KBM-7 (cell line): ENCODE data around the gene ALPK3.
A peak's percentile ranks its signal among the peaks of the same experiment; 100 is the strongest.

ENCODE experiments used
- DNase-seq: peaks from one replicate; pipeline ENCODE4 v3.0.0-alpha.2; 2015
- in situ Hi-C: fragments of 300-500 bp; cut with MboI; formaldehyde crosslinking; loops from 2 replicates; pipeline ENCODE4 v1.14.3; 2020; ENCODE audit warnings: low sequenced_read_pairs, low pct_unique_long_range_greater_than_20kb, mixed read lengths

ALPK3 gene

GRCh38 chr15:84883466-84883865 is 66.3 kb downstream of the ALPK3 start:
- in situ Hi-C loops = no loop called here
- no peak for DNase-seq

GRCh38 chr15:84883916-84884781 is 67.0 kb downstream of the ALPK3 start, which contains the start of gene SLC28A1:
Gene SLC28A1 (plus strand): TSS chr15:84884662. CDS start chr15:84887761, 3,099 bp downstream.
- in situ Hi-C loops = no loop called here
- DNase-seq = no peak

- in situ Hi-C loops = no loop called here
- DNase-seq = no peak
These were observed 68.6 kb downstream of the ALPK3 start for GRCh38 chr15:84885801-84886200.

GRCh38 chr15:84886211-84886983 is 69.2 kb downstream of the ALPK3 start:
- no peak for DNase-seq
- in situ Hi-C loops = no loop called here

- in situ Hi-C loops = no loop called here
- DNase-seq = no peak
These were observed 69.8 kb downstream of the ALPK3 start for GRCh38 chr15:84886984-84887299.

GRCh38 chr15:84887938-84888337 is 70.8 kb downstream of the ALPK3 start:
- no peak for DNase-seq
- in situ Hi-C loops = no loop called here

GRCh38 chr15:84888639-84889038 is 71.5 kb downstream of the ALPK3 start:
- no peak for DNase-seq
- in situ Hi-C loops = no loop called here

GRCh38 chr15:84889313-84889990 is 72.3 kb downstream of the ALPK3 start:
- in situ Hi-C loops = no loop called here
- DNase-seq = no peak

- in situ Hi-C loops = no loop called here
- peak; percentile 40 for DNase-seq
These were observed 73.0 kb downstream of the ALPK3 start for GRCh38 chr15:84889991-84890669.

- in situ Hi-C loops = no loop called here
- DNase-seq = no peak
These were observed 73.6 kb downstream of the ALPK3 start for GRCh38 chr15:84890670-84891162.

- in situ Hi-C loops = no loop called here
- no peak for DNase-seq
These were observed 74.2 kb downstream of the ALPK3 start for GRCh38 chr15:84891339-84891738.

- in situ Hi-C loops = no loop called here
These were observed 75.7 kb downstream of the ALPK3 start for GRCh38 chr15:84892786-84893307.

GRCh38 chr15:84893607-84894006 is 76.5 kb downstream of the ALPK3 start:
- DNase-seq = no peak
- in situ Hi-C loops = no loop called here

More at GRCh38 chr15:84892786-84893307, 75.7 kb downstream of the ALPK3 start:
- no peak for DNase-seq

- in situ Hi-C loops = no loop called here
- no peak for DNase-seq
These were observed 77.7 kb downstream of the ALPK3 start for GRCh38 chr15:84894736-84895425.

GRCh38 chr15:84898761-84899160 is 81.6 kb downstream of the ALPK3 start:
- no peak for DNase-seq
- in situ Hi-C loops = no loop called here

GRCh38 chr15:84899750-84900149 is 82.6 kb downstream of the ALPK3 start:
- in situ Hi-C loops = no loop called here
- no peak for DNase-seq

- DNase-seq = no peak
- in situ Hi-C loops = no loop called here
These were observed 84.4 kb downstream of the ALPK3 start for GRCh38 chr15:84901540-84901939.

- in situ Hi-C loops = no loop called here
- DNase-seq = no peak
These were observed 86.6 kb downstream of the ALPK3 start for GRCh38 chr15:84903751-84904150.
